Measurements from ENCODE around the gene EGLN1.
"Not testable (repeated sequence)": the region's sequence is repeated elsewhere in the genome, so short reads cannot be mapped to it uniquely, and the experiment has no call there.

Gene EGLN1

GRCh38 chr1:231421971-231422797 is at the start of gene EGLN1:
TSS of gene EGLN1 (minus strand) at chr1:231422287. CDS start at chr1:231421888, 399 bp downstream.
- peak; percentile 15 for DNase-seq

DNA sequence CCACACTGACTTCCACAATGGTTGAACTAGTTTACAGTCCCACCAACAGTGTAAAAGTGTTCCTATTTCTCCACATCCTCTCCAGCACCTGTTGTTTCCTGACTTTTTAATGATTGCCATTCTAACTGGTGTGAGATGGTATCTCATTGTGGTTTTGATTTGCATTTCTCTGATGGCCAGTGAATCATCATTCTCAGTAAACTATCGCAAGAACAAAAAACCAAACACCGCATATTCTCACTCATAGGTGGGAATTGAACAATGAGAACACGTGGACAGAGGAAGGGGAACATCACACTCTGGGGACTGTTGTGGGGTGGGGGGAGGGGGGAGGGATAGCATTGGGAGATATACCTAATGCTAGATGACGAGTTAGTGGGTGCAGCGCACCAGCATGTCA is 49.4 kb upstream of the EGLN1 start:
- DNase-seq = not testable (repeated sequence)

GRCh38 chr1:231471027-231471426 is 48.9 kb upstream of the EGLN1 start:
- not testable (repeated sequence) for DNase-seq

DNA sequence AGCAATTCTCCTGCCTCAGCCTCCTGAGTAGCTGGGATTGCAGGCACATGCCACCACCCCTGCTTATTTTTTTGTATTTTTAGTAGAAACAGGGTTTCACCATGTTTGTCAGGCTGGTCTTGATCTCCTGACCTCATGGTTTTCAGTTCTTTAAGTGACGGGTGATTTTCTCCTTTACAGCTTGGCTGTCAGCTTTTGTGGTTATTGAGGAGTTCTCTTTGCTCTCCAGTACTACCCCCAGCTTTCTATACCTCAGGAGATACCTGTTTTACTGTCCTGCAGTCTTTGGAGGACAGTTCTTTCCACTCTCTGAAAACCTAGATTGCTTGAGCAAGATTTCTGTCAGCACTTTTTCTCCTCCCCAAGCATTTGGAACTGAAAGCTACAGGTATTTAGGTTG is 45.9 kb upstream of the EGLN1 start:
- no peak for DNase-seq

DNA sequence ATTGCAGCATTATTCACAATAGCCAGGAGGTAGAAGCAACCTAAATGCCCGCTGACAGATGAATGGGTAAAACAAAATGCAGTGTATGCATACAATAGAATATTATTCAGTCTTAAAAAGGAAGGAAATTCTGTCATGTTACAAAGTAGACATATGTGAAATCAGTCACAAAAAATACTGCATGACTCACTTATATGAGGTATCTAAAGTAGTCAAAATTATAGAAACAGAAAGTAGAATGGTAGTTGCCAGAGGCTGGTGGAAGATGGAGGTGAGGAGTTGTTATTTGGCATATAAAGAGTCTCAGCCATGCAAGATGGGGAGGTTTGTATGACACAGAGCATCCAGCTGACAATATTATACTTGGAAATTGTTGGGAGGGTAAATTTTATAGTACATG is 43.0 kb upstream of the EGLN1 start:
- no peak for DNase-seq

- DNase-seq = no peak
These were observed 41.5 kb upstream of the EGLN1 start for GRCh38 chr1:231463541-231463940.

- DNase-seq = peak; percentile 85
These were observed 38.5 kb upstream of the EGLN1 start for GRCh38 chr1:231460614-231461013.

GRCh38 chr1:231459438-231459837 is 37.4 kb upstream of the EGLN1 start:
- not testable (repeated sequence) for DNase-seq

- DNase-seq = not testable (repeated sequence)
These were observed 35.9 kb upstream of the EGLN1 start for GRCh38 chr1:231457956-231458355.

DNA sequence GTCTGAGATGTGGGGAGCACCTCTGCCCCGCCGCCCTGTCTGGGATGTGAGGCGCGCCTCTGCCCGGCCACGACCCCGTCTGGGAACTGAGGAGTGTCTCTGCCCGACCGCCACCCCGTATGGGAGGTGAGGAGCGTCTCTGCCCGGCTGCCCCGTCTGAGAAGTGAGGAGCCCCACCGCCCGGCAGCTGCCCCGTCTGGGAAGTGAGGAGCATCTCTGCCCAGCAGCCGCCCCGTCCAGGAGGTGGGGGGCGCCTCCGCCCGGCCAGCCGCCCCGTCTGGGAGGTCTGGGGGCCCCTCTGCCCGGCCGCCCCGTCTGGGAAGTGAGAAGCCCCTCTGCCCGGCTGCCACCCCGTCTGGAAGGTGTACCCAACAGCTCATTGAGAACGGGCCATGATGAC is 32.0 kb upstream of the EGLN1 start:
- not testable (repeated sequence) for DNase-seq

GRCh38 chr1:231446138-231446537 is 24.1 kb upstream of the EGLN1 start:
- no peak for DNase-seq

GRCh38 chr1:231444059-231444458 is 22.0 kb upstream of the EGLN1 start:
- no peak for DNase-seq

GRCh38 chr1:231443363-231443762 is 21.3 kb upstream of the EGLN1 start:
- no peak for DNase-seq

DNA sequence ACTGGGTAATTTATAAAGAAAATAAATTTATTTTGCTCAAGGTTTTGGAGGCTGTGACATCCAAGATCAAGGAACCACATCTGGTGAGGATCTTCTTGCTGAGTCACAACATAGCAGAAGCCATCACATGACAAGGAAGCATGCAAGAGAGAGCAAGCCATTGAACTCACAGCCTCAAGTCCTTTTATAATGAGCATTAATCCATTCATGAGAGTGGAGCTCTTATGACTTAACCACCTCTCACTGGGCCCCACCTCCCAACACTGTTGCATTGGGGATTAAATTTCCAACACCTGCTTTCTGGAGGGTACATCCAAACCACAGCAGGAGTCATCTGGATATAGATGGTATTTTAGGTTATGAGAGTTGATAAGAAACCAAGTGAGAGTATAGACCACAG is 20.6 kb upstream of the EGLN1 start:
- DNase-seq = no peak

- no peak for DNase-seq
These were observed 10.9 kb upstream of the EGLN1 start for GRCh38 chr1:231432996-231433395.

GRCh38 chr1:231431665-231432415 is 9.8 kb upstream of the EGLN1 start:
- no peak for DNase-seq

DNA sequence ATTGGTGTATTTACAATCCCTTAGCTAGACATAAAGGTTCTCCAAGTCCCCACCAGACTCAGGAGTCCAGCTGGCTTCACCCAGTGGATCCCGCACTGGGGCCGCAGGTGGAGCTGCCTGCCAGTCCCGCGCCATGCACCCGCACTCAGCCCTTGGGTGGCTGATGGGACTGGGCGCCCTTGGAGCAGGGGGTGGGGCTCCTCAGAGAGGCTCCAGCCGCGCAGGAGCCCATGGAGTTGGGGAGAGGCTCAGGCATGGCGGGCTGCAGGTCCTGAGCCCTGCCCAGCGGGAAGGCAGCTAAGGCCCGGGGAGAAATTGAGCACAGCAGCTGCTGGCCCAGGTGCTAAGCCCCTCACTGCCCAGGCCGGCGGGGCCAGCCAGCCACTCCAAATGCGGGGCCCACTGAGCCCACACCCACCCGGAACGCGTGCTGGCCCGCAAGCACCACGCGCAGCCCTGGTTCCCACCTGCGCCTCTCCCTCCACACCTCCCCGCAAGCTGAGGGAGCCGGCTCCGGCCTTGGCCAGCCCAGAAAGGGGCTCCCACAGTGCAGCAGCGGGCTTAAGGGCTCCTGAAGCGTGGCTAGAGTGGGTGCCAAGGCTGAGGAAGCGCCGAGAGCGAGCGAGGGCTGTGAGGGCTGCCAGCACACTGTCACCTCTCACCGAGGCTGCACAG is 8.7 kb upstream of the EGLN1 start:
- DNase-seq = not testable (repeated sequence)

- no peak for DNase-seq
These were observed 6.3 kb upstream of the EGLN1 start for GRCh38 chr1:231428377-231428776.

DNA sequence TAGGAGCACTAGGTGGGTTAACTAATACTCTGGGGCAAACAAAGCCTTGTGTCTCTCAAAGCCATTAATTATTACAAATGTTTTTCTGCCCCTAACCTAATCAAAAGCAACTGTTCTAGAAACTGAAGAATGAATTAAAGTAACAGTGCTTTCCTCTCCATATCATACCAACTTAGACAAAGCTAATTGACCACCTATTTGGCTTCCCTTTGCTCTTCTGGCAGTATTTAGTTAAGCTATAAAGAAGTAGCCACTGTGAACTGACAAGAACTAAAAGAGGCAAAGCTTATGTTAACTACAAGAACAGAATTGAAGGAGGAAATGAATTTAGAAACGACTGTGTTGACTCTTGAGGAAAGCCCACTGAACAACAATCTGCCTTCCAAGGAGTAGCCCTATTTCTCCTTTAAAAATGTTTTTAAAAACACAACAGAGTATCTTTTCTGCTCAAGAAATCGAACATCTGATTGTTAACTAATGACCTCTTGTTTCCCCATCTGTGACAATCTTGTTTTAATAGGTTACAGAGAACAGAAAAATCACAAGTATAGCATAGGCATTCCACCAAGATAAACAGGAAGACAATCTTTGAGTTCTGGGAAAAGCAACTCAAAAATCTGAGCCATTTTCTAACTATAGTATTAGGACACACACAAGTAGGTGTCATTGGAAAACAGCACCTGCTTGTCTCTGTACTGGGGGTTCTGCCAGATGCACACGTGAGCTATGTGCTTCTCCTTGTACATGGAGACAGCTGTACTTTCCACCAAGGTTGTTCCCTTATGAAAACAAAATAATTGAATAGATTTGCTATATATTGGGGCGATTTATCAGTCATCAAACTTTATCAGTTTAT is 3.1 kb upstream of the EGLN1 start:
- DNase-seq = no peak

GRCh38 chr1:231423648-231424047 is 1.6 kb upstream of the EGLN1 start:
- DNase-seq = no peak

DNA sequence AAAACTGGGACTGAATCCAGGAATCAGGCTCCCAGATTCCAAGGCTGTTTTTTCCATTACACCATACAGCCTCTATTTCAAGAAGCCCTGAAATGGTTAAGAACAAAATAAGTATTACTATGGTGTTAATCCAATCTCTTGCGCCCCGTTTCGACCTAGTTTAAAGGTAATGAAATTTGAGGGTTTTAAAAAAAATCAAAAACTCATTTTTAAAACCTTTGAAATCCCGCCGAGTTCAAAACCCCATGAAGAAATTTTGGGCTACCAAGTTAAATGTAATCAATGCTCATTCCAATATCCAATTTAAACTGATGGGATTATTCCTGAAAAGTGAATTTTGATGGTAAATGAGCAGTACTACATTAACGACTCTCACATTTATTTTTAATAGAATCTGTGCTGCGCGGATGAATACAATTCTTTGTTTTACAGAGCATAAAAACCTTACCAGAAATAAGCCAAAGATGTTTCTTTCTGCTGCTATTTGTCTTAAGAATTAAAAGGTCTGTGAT is 767 bp upstream of the EGLN1 start:
- no peak for DNase-seq

- DNase-seq = no peak
These were observed 529 bp downstream of the EGLN1 start for GRCh38 chr1:231421546-231421970.
